Caco-2 (cell line): ENCODE results near the gene RAP1GAP2. TPM values are rescaled to one million over a fixed set of nuclear protein-coding genes. Genes with fewer than 3 reads are reported as not detected.

ENCODE experiments used
- BruUV-seq: library from RNA; stranded (reverse); fragments of 400-500 nt; replicated peaks from 2 replicates; lab custom pipeline; 2021; lab: Mats Ljungman, UMichigan
- CTCF ChIA-PET: fragments of 300-600 bp; sonication (Branson Sonifier 250); formaldehyde crosslinking; loops from one replicate; lab custom pipeline; 2022; ENCODE audit warnings: antibody characterized with exemption; lab: Charles Lee
- POLR2A ChIA-PET: fragments of 300-600 bp; sonication (Branson Sonifier 250); formaldehyde crosslinking; loops from one replicate; lab custom pipeline; 2022; ENCODE audit warnings: antibody characterized with exemption; lab: Charles Lee
- DNase-seq, 2 experiments: peaks; one replicate each; pipeline versions ENCODE4 v3.0.0 to v3.0.0-alpha.2; 2020 to 2022
- H3K27me3 ChIP-seq: replicated peaks from 2 replicates; pipeline ENCODE4 v1.6.0; 2011; ENCODE audit warnings: low read length; ENCODE audit not compliant: control insufficient read depth, insufficient read depth
- H3K36me3 ChIP-seq: 2 replicates; pipeline ENCODE4 v1.5.1; 2011; ENCODE audit warnings: low read length; ENCODE audit not compliant: control insufficient read depth, insufficient read depth
- H3K4me1 ChIP-seq: fragments of 250-450 bp; sonication (Bioruptor Pico); 2 replicates; pipeline ENCODE4 v1.5.1; 2020; ENCODE audit warnings: mild to moderate bottlenecking
- H3K4me3 ChIP-seq: 2 replicates; pipeline ENCODE4 v1.5.1; 2011; ENCODE audit warnings: low read depth, mild to moderate bottlenecking, control low read depth, low read length
- H3K9me3 ChIP-seq: fragments of 250-450 bp; sonication (Bioruptor Pico); 2 replicates; pipeline ENCODE4 v1.5.1; 2020; ENCODE audit warnings: mild to moderate bottlenecking, moderate library complexity
- H3K27ac Mint-ChIP-seq: one replicate; pipeline ENCODE4 v1.8.0; 2022; ENCODE audit warnings: mixed read lengths; ENCODE audit not compliant: unreplicated experiment
- H3K27me3 Mint-ChIP-seq: one replicate; pipeline ENCODE4 v1.8.0; 2022; ENCODE audit warnings: mixed read lengths; ENCODE audit not compliant: insufficient read depth, unreplicated experiment
- H3K36me3 Mint-ChIP-seq: one replicate; pipeline ENCODE4 v1.8.0; 2022; ENCODE audit warnings: mild to moderate bottlenecking, mixed read lengths; ENCODE audit not compliant: insufficient read depth, unreplicated experiment
- H3K4me1 Mint-ChIP-seq: one replicate; pipeline ENCODE4 v1.8.0; 2022; ENCODE audit warnings: low read depth, mixed read lengths; ENCODE audit not compliant: unreplicated experiment
- H3K4me3 Mint-ChIP-seq: one replicate; pipeline ENCODE4 v1.8.0; 2022; ENCODE audit warnings: mild to moderate bottlenecking, moderate library complexity, mixed read lengths; ENCODE audit not compliant: unreplicated experiment
- H3K9me3 Mint-ChIP-seq: one replicate; pipeline ENCODE4 v1.8.0; 2022; ENCODE audit warnings: mixed read lengths; ENCODE audit not compliant: unreplicated experiment
- intact Hi-C: fragments of 100-400 bp; cut with micrococcal nuclease; formaldehyde crosslinking; loops from one replicate; pipeline ENCODE4 v1.10.0; 2022; ENCODE audit not compliant: unreplicated experiment
- total RNA-seq: library from RNA; stranded (reverse); gene quantifications from 2 replicates; pipeline ENCODE4 v1.2.3, GENCODE V29; 2022
- TF ChIP-seq, protein P1 (sequence below), 2 experiments: fragments of 200-600 bp in 1 of 2; IDR thresholded peaks; 1 replicate in 1 of 2; 2 replicates in 1 of 2; pipeline versions ENCODE4 v1.5.1 to v1.8.0; 2011 to 2022; ENCODE audit warnings: antibody characterized with exemption in 1 of 2, control low read depth in 1 of 2, inconsistent platforms in 1 of 2, low read depth in 1 of 2, low read length in 1 of 2, mild to moderate bottlenecking in 1 of 2, moderate library complexity in 1 of 2; ENCODE audit not compliant: insufficient read depth in 1 of 2, severe bottlenecking in 1 of 2, unreplicated experiment in 1 of 2

Gene RAP1GAP2
- total RNA-seq, 1 experiment from 2014 or later, result 45.3 TPM

DNA sequence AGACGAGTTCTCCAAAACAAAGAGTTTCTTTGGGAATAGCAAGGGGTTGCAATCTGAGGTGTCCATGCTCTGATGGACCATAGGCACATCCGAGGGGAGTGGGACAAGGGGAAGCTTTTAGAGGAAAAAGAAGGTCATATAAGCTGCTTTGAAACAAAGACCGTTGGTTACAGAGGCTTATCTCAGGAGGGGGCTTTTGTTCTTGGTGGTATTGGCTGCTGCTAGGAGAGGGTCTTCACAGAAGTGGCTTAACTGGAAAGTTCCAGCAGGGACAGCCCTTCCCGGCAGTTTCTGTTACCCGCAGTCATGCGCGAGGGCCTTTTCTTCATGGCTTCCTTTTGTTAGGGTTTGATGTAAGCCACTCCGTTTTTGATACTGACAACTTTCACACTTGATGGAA, 76.0 kb downstream of the RAP1GAP2 start:
- Mint-ChIP-seq H3K4me3 (no peak overlapping the region), H3K4me1 (peaks cover 62% of the 10 kb centered on the region), H3K27ac (peak overlapping the region; percentile 66), H3K27me3 (no peaks in the 10 kb centered on the region), H3K36me3 (peaks cover 39% of the 10 kb centered on the region), H3K9me3 (no peaks in the 10 kb centered on the region)
- DNase-seq, result no peak
- TF ChIP-seq, protein P1, sequence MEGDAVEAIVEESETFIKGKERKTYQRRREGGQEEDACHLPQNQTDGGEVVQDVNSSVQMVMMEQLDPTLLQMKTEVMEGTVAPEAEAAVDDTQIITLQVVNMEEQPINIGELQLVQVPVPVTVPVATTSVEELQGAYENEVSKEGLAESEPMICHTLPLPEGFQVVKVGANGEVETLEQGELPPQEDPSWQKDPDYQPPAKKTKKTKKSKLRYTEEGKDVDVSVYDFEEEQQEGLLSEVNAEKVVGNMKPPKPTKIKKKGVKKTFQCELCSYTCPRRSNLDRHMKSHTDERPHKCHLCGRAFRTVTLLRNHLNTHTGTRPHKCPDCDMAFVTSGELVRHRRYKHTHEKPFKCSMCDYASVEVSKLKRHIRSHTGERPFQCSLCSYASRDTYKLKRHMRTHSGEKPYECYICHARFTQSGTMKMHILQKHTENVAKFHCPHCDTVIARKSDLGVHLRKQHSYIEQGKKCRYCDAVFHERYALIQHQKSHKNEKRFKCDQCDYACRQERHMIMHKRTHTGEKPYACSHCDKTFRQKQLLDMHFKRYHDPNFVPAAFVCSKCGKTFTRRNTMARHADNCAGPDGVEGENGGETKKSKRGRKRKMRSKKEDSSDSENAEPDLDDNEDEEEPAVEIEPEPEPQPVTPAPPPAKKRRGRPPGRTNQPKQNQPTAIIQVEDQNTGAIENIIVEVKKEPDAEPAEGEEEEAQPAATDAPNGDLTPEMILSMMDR (IDR thresholded peaks at IDR 0.05; ENCODE audit: insufficient read depth in 1 of 2, low read depth in 1 of 2, low read length in 1 of 2, severe bottlenecking in 1 of 2, unreplicated experiment in 1 of 2), result no peak
- no peaks in the 10 kb centered on the region for H3K9me3 ChIP-seq
- intact Hi-C loops, result no loop called here
- no peaks in the 10 kb centered on the region for H3K36me3 ChIP-seq
- ChIA-PET CTCF (interaction anchor here (0.8 to 1.0 kb wide), 2 partner anchors 28 to 140 kb away, joined by 3 to 4 read pairs; no protein-coding TSS in a partner anchor), POLR2A (no interaction called here)
- H3K4me1 ChIP-seq, result peaks cover 63% of the 10 kb centered on the region
- no TSS peak for BruUV-seq
- H3K4me3 ChIP-seq, result no peak overlapping the region
- no peaks in the 10 kb centered on the region for H3K27me3 ChIP-seq

DNA sequence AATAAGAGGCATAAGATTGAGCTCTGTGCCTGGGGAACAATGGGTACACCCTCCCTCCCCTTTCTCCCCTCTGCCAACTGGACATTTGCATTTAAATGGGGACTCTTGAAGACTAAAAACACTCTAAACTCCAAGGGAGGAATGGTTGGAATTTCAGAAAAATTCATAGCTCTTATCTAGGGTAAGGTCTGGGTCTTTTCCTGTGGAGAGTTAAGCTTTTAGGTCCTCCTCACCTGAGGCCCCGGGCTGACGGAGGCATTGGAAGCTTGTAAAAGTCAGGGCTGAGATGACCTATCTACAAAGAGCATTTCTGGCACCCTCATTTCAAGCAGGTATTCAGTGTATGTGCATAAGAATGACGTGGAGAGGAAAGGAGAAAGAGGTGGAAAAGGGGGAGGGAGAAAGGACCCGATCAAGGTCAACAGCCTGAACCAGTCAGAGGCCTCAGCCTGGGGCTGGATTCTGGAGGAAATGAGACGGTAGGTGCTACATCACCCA, 78.0 kb downstream of the RAP1GAP2 start:
- H3K9me3 ChIP-seq, result no peaks in the 10 kb centered on the region
- H3K4me3 Mint-ChIP-seq, result peak overlapping the region; percentile 47

DNA sequence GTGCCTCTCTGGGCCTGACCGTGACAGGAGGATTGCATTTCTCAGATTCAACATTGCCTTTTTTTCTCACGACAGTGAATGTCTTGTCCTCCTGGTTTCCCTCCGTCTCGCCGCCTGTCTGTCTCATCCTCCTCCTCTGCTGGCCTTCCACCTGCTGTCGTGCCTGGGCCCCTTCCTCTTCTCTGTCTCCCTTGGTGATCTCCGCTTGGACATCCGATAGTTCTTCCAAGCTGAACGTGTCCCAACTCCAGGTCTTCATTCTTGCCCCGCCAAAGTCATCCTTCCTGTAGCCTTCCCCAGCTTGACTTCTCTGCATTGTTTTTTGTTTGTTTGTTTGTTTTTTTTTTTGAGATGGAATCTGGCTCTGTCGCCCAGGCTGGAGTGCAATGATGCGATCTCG, 79.4 kb downstream of the RAP1GAP2 start:
- DNase-seq, result no peak
- Mint-ChIP-seq H3K27ac (peak overlapping the region; percentile 85), H3K9me3 (no peaks in the 10 kb centered on the region), H3K4me3 (peak overlapping the region; percentile 65), H3K27me3 (no peaks in the 10 kb centered on the region), H3K4me1 (peaks cover 63% of the 10 kb centered on the region), H3K36me3 (peaks cover 39% of the 10 kb centered on the region)
- Histone ChIP-seq H3K9me3 (no peaks in the 10 kb centered on the region), H3K27me3 (no peaks in the 10 kb centered on the region), H3K4me3 (no peak overlapping the region), H3K36me3 (0 out of 2 replicates have a peak, but pooled peaks cover 1% of the 10 kb centered on the region), H3K4me1 (peaks cover 71% of the 10 kb centered on the region)
- ChIA-PET POLR2A (no interaction called here), CTCF (no interaction called here)
- BruUV-seq, result no TSS peak
- TF ChIP-seq, protein P1 (IDR thresholded peaks at IDR 0.05; ENCODE audit: insufficient read depth in 1 of 2, low read depth in 1 of 2, low read length in 1 of 2, severe bottlenecking in 1 of 2, unreplicated experiment in 1 of 2), result no peak
- intact Hi-C loops, result loop anchor here (1.0 to 2.0 kb wide), 3 partner anchors 16 to 25 kb away; no protein-coding TSS in a partner anchor

More for the DNA sequence above, 78.0 kb downstream of the RAP1GAP2 start:
- no peaks in the 10 kb centered on the region for H3K9me3 Mint-ChIP-seq
- Histone ChIP-seq H3K4me1 (peaks cover 74% of the 10 kb centered on the region), H3K36me3 (0 out of 2 replicates have a peak, but pooled peaks cover 1% of the 10 kb centered on the region), H3K4me3 (no peak overlapping the region), H3K27me3 (no peaks in the 10 kb centered on the region)
- peak overlapping the region; percentile 85 for H3K27ac Mint-ChIP-seq
- H3K36me3 Mint-ChIP-seq, result peaks cover 39% of the 10 kb centered on the region
- no peaks in the 10 kb centered on the region for H3K27me3 Mint-ChIP-seq
- ChIA-PET POLR2A (interaction anchor here (0.6 to 1.3 kb wide), 7 partner anchors 9 to 280 kb away, joined by 3 to 4 read pairs (median 3); no protein-coding TSS in a partner anchor), CTCF (interaction anchor here (0.9 to 1.6 kb wide), 6 partner anchors 19 to 60 kb away, joined by 3 to 9 read pairs (median 6); no protein-coding TSS in a partner anchor)
- H3K4me1 Mint-ChIP-seq, result peaks cover 66% of the 10 kb centered on the region
- DNase-seq, result peak; percentile 89 to 92
- TF ChIP-seq, protein P1 (IDR thresholded peaks at IDR 0.05; ENCODE audit: insufficient read depth in 1 of 2, low read depth in 1 of 2, low read length in 1 of 2, severe bottlenecking in 1 of 2, unreplicated experiment in 1 of 2), result no peak
- intact Hi-C loops, result loop anchor here (2.0 kb wide), 1 partner anchor 19 kb away; no protein-coding TSS in a partner anchor
- BruUV-seq, result no TSS peak
